Epidermal melanocyte (primary cell): ENCODE data around the gene PCDH9.

ENCODE experiments used
- DNase-seq: peaks from one replicate; pipeline ENCODE4 v3.0.0; 2011; ENCODE audit warnings: low spot score; ENCODE audit not compliant: insufficient read length

The PCDH9 gene, protein sequence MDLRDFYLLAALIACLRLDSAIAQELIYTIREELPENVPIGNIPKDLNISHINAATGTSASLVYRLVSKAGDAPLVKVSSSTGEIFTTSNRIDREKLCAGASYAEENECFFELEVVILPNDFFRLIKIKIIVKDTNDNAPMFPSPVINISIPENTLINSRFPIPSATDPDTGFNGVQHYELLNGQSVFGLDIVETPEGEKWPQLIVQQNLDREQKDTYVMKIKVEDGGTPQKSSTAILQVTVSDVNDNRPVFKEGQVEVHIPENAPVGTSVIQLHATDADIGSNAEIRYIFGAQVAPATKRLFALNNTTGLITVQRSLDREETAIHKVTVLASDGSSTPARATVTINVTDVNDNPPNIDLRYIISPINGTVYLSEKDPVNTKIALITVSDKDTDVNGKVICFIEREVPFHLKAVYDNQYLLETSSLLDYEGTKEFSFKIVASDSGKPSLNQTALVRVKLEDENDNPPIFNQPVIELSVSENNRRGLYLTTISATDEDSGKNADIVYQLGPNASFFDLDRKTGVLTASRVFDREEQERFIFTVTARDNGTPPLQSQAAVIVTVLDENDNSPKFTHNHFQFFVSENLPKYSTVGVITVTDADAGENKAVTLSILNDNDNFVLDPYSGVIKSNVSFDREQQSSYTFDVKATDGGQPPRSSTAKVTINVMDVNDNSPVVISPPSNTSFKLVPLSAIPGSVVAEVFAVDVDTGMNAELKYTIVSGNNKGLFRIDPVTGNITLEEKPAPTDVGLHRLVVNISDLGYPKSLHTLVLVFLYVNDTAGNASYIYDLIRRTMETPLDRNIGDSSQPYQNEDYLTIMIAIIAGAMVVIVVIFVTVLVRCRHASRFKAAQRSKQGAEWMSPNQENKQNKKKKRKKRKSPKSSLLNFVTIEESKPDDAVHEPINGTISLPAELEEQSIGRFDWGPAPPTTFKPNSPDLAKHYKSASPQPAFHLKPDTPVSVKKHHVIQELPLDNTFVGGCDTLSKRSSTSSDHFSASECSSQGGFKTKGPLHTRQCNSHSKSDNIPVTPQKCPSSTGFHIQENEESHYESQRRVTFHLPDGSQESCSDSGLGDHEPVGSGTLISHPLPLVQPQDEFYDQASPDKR (N-terminal part only)

DNA sequence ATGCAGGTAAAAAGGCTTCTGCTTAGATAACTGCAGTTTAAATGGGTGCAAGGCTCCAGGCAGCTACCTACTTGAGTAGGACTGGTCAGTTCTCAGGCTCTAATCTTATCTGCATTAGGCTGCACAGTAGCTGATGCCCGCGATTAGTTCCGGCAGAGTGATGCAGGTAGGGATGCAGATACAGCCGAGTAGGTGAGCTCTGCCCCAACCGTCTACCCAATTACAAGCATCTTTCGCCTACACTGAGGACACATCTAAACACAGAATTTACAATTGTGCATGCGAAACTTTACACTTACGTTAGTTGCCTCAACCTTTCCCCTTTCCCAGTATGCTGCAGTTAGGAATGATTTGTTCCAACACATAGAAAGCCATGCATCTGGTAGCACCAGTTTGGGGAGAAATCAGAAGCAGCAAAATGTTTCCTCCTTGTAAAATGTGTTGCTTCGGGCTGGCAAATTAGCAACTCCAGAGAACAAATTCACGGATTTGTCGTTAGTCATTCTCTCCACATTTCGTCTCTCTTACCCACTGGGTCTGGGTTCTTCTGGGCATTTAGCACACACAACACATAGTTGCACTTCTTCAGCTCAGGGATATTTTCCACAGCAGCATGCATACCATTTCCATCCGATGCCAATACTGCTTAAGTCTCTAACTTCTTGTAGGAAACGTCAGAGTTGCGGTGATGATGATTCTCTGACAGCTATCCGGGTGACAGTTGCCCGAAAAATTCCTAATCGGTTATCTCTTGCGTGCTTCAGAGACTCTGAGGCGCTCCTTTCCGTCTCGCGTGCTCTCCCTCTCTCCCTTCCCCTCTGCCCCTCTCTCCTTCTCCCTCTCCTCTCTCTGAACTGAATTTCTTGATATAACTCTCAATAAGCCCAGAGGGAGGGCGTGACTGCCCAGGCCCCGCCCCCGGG, at the start of gene PCDH9:
PCDH9 (minus strand) TSS at position 856 of the 923 bp plus-strand sequence. CDS start 1,896 bp downstream, outside the sequence.
- DNase-seq = no peak

- no peak for DNase-seq
Observed at GRCh38 chr13:67278235-67278634, 48.1 kb upstream of the PCDH9 start.

- DNase-seq = no peak
Observed at GRCh38 chr13:67277581-67277980, 47.4 kb upstream of the PCDH9 start.

GRCh38 chr13:67275351-67275960, 45.3 kb upstream of the PCDH9 start:
- DNase-seq = no peak

DNA sequence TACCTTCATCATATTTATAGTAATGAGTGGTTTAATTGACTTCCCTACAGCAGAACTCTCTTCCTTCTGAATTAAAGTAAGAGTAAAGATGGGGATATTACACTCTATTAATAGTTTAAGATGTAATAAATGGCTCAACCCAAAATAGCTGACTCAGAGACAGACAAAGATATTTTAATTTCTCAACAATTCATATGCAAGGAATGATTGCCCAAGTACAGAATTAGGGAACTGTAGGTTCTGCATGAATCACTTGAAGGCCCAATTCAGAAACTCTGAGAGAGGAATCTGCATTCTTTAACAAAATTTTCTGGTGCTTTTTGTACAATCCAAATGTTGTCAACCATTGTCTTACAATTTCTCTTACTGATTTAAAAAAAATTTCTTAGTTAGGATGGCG, 42.9 kb upstream of the PCDH9 start:
- DNase-seq = no peak

- DNase-seq = no peak
Observed at GRCh38 chr13:67267136-67267535, 37.0 kb upstream of the PCDH9 start.

- no peak for DNase-seq
Observed at GRCh38 chr13:67259208-67259607, 29.1 kb upstream of the PCDH9 start.

DNA sequence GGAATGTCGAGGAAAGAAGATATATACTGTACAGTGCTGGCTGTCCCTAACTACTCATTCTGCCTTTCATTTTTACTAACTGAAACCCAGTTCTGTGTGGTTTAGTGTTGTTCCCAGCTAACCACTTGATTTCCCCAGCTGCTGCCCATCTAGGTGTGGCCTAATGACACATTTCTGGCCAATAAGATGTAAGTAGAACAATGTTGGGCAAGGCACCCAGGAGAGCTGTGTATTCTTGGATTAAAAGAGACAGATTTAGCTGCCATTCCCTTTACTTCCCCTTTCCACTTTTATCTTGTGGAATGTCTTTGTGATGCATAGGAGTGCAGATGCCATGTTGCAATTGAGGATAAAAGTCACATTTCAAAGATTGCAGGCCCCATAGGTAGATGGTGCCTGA, 28.3 kb upstream of the PCDH9 start:
- no peak for DNase-seq

- DNase-seq = no peak
Observed at GRCh38 chr13:67238861-67239260, 8.7 kb upstream of the PCDH9 start.

DNA sequence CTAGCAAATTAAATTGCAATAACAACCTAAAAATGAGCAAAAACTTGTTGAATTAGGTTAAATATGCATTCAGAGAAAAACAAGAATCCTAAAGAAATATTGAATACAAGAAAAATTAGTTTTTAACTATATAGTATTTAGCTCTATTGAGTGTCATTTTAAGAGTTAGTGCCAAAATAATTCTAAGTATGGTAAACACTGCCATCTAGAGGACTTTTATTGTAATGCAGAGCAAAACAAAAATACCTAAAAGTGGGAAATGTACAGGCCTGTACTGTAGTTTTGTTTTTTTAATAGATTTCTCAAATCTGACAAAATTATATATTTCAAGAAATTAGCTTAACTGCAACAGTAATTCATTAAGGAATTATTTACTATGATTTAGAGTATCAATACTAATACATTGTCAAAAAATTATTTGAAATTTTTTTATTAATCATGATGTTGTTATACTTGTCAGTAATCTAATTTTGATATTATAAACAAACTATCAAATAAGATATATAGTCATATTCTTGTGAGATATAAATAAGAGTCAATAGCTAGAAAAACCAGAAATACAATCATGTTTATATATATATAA, 8.2 kb upstream of the PCDH9 start:
- DNase-seq = no peak

GRCh38 chr13:67235265-67235664, 5.1 kb upstream of the PCDH9 start:
- no peak for DNase-seq

DNA sequence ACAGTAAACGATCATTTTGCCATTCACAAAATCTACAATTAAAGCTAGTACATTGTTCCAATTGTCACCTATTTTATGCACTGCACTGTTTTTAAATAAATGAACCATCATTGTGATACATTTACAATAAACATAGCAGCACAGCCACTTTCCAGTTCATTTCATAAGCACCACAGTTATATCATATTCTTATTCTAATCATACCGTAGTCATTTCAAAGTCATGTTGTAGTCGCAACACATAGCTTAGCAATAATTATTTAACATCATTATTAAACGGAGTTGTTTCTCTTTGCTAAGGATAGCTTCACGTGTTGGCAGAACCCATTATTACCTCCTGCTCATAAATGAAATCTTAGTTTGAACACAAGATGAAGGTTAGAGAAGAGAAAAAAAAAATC, 2.2 kb upstream of the PCDH9 start:
- no peak for DNase-seq

DNA sequence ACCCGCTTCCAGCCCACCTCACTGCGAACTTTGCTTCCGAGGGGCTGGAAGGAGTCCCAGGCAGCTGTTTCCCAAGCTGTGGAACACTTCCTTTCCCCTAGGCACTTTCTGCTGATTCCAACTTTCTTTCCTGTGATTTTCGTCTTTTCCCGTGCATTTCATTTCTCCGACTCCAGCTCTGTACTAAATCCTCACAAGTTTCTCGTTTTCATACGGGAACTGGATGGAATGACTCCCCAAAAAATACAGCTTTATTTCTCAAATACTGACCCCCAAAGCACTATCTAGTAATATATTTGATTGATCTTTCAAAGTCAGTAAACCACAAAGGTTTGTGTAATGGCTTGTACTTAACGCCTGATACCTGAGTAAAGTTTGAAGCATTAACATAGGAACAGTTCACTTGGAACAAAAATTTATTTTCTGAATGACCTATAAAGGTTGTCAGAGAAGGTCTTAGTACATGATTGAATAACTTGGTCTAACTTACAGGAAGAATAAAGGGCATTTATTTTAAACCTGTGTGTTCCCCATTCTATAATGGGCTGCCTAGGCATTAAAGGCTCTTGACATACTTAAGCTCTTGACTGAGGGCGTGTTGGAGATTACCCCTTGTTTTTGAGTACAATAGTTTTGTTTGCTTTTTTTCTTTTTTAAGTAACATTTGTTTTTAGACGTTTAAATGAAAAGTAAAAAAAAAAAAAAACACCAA, 1.3 kb upstream of the PCDH9 start:
- no peak for DNase-seq

DNA sequence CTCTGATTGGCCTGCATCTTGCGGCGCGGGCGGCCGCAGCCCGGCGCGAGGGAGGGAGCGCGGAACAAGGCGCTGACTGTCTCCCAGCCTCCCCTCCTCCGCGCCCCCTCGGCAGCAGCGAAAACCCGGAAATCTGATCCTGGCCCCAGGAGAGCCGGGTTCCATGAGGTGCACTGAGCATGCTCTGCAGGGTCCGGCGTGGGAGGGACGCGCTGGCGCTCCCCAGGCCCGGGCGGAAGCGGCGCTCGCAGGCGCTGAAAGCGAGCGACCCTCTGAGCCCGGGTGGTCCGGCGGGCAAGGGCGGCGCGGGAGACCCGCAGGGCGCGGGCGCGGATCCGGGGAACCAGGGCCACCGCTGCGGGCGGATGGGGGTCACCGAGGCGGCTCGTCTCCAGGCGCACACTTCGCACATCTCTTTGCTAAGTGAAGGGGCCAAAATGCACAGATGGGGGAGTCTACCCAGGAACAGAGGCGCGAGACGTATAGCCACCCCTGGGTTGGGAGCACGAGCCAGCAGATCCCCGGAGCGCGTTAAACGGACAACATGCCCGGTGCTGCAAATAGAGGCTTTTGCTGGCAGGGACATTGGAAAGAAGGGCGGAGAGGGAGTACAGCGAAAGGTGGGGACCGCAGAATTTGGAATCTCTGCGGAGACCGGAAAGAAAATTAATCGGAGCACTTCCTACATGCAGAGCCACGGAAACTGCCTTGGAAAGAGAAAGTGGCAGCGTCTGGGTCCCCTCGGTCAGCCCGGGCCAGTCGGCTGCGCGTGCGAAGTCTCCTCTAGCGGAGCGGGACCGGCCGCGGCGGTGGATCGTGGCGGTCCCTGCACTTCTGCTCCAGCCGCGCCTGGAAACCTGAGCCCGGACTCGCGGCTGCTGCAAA, 510 bp upstream of the PCDH9 start:
- peak; percentile 77 for DNase-seq

DNA sequence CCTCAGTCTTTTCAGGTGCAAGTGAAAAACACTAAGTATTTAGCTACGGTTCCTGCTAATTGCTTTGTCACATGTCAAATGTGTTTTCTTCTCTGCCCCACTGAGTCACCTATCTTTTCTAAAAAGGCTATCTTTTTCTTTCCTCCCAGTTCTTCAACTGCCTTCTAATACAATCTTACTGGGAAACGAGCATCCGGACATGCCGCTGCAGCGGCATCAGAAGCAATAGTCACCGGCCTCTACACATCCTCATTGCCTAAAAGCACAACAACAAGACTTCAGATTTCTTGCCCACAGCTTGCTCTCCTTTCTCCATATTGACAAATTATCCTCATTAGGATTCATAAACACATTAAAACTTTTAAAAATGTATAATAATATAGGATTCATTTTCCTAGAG, 1.2 kb downstream of the PCDH9 start:
- no peak for DNase-seq

GRCh38 chr13:67228031-67228430, 2.1 kb downstream of the PCDH9 start:
- no peak for DNase-seq

DNA sequence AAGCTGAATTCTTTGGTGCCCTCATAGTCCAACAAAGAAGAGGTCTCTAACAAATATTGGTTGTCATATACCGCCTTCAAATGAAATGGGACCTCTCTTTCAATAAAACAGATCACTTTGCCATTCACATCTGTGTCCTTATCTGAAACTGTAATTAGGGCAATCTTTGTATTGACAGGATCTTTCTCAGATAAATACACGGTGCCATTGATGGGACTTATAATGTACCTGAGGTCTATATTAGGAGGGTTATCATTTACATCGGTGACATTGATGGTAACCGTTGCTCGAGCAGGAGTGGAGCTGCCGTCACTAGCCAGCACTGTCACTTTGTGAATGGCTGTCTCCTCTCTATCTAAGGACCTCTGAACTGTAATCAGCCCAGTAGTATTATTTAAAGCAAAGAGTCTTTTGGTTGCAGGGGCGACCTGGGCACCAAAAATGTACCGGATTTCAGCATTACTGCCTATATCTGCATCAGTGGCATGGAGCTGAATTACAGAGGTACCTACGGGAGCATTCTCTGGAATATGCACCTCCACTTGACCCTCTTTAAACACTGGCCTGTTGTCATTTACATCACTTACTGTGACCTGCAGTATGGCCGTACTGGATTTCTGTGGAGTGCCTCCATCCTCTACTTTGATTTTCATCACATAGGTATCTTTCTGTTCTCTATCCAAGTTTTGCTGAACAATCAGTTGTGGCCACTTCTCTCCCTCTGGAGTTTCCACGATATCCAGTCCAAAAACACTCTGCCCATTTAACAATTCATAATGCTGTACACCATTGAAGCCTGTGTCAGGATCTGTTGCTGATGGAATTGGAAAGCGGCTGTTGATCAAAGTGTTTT, 2.8 kb downstream of the PCDH9 start:
- DNase-seq = no peak

- no peak for DNase-seq
Observed at GRCh38 chr13:67226696-67227095, 3.4 kb downstream of the PCDH9 start.
